Limb (tissue), 2 donors: ENCODE data around the gene VCL.
"Not testable (repeated sequence)": the region's sequence is repeated elsewhere in the genome, so short reads cannot be mapped to it uniquely, and the experiment has no call there.

ENCODE experiments used
- DNase-seq, 2 donors: peaks; one replicate each; pipeline ENCODE4 v3.0.0-alpha.2; 2016; ENCODE audit errors: extremely low spot score in 2 of 2

Gene VCL

DNA sequence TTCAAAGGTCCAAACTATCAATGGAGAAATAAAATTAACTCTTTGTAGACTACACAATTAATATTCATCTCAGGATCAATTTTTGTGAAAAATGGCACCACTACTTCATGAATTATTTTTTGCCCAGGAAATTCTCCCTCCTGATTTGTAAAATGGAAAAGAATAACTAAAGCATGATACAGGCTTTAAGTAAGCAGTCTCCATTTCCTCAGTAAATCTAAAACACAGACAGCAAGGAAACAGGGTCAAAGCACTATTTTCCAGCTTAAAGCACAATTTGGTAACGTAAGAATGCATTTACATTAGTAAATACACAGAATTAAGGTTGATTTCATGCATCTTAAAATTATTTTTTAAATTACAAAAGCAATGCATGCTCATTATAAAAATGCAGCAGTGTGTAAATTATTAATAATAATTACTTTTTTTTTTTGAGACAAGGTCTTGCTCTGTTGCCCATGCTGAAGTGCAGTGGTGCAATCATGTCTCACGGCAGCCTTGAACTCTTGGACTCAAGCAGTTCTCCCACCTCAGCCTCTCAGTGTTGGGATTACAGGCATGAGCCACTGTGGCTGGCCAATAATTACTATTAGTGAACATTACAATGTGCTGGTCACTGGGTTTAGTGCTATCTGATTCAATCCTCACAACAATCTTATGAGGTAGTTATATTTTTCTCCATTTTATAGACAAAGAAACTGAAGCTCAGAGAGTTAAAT is 26.1 kb upstream of the VCL start:
- no peak for DNase-seq

DNA sequence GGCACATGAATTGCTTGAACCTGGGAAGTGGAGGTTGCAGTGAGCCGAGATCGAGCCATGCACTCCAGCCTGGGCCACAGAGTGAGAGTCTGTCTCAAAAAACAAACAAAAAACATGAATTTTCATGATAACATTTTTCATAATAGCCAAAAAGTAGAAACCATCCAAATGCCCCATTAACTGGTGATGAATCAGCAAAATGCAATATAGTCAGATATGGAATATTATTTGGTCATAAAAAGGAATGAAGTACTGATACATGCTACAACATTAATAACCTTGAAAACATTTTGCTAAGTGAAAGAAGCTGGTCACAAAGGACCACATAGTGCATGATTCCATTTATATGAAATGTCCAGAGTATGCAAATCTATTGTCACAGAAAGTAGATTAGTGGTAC is 24.5 kb upstream of the VCL start:
- no peak for DNase-seq

DNA sequence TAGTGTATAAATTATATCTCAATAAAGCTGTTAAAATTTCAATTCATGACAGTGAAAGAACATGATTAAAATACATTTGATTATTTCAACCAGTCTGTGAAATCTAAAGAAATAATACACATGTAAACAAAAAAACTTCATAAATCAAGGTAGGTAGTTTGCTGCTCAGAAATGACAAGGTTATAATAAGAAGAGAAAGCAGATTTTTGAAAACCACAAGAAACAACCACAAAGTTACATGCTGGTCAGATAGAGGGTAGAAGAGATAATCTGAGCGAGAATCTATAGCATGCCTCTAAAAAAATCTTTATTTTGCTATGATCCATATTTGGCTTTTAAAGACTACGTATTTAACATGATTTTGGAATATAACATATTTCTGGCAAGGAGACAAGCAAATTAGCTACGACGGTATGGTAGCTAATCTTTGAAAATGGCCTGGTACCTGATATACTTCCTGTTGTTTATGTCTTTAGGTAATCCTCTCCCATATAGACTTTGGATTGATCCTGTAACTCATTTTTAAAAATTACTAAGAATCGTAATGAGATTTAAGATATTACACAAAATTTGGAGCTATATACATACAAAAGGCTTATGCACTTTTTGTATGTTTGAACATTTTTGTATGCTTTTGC is 23.5 kb upstream of the VCL start:
- no peak for DNase-seq

DNA sequence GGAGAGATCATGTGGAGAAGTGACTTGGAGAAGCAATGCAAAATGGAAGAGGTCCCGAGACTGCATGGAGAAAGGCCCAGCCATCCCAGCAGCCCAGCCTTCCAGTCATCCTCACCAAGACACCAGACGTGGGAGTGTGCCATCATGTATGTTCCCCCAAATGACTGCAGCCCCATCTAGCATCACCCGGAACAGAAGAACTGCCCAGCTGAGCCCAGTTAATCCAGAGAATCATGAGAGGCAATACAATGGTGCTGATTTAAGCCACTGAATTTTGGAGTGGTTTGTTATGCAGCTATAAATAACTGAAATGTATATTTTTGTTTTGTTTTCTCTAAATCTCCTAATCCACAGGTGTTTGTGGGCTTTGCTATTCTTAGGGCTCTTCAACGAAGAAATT is 22.5 kb upstream of the VCL start:
- no peak for DNase-seq

DNA sequence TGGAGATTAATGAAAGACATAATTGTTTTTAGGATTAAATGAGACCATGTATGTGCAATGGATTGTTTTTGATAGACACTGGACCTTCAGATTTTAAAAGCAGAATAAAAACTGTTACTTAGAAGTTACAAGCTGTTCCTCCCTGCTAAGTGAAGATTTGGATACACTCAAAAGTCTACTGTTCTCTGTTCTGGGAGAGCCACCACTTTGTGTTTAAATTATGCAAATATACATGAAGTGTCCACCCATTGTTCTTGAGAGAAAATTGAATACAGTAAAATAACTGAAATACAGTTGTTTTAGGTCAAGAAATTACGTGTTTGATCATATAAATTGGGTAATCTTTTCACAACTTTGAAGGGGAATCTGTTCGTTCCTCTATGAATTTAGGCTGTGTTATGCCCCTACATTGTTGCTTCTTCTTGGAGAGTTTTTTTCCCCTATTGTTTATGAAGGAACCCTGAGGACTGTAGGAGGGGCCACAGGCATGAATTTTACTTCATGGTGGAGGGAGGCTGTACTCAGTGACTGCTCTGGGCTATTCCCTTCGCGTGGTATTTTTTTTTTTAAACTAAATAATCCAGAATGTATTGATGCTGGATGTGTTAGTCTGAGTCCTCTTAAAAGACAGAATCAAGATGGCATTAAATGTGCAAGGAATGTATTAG is 18.6 kb upstream of the VCL start:
- DNase-seq: no peak

DNA sequence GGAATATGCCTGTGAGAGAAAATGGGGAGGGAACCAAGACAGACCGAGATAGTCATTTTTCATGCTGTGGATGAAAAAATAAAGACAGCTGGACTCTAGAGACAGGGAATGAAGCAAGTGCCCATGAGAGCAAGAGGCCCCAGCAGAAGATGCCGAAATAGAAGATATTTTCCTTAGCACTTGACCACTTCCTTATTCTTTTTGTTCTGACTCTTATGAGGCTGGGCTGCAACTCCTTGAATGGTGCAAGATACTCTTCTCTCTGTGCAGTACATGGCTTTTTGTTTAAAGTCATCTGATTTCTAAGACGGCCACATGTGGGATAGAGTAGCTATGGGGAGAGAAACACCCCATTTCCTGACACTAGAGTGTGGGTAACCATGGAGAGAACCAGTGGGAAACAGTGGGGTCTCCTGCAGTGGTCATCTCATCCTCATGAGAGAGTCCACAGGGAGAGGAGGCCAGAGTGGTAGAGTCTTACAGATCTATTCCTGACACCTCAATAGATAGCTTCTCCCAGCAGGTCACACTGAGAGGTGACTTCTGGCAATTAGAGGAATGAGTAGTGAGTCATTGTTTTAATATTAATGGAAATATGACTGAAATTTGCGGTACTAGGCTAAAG is 18.0 kb upstream of the VCL start:
- no peak for DNase-seq

DNA sequence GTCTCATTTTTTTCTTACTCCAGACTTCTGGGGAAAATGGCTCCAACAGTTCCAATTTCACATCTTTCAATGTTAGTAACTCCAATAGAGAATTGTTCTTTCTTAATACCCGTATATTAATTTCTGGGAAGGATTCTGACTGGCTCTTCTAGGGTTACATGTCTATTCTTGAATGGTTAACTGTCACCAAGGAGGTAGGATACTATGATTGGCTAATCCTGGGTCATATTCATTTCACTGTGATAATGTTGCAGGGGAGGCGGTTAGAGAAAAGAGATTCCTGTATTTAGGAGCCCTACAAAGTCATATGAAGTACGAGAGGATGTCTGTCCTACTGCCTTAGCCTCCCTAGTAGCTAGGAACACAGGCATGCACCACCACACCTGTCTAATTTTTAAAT is 16.1 kb upstream of the VCL start:
- no peak for DNase-seq

DNA sequence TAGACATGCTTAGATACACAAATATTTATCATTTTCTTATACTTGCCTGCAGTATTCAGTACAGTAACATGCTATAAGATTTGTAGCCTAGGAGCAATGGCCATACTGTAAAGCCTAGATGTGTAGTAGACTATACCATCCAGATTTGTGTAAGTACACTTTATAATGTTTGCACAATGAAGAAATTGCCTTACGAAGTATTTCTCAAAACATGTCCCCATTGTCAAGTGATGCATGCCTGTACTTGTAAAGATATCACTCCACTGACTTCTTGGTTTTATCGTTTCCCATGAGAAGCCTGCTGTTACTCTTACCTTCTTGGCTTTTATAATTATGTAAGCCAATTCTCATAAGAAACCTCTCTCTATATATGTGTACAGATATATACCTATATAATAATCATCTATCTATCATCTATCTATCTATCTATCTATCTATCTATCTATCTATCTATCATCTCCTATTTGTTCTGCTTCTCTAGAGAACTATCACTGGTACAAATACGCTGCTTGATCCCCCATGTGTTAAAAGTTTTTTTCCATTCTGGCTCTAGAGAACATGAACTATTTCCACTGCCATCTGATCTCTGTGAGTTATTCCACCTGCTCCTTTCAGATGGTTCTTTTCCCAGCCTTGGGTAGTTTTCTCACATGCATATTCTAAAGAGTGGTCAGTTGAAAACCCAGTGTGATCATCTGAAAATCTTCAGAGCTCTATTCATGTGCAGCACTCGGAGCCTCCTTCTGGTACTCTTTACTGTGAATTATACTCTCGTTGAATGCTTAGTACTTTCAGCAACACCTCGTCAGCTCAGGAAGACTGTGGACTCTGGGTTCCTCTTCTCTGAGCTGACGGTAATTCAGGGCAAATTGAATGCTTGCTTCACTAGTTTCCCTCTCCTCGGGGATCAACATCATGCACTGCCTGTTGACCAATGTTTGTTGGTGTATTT is 14.5 kb upstream of the VCL start:
- DNase-seq: no peak

DNA sequence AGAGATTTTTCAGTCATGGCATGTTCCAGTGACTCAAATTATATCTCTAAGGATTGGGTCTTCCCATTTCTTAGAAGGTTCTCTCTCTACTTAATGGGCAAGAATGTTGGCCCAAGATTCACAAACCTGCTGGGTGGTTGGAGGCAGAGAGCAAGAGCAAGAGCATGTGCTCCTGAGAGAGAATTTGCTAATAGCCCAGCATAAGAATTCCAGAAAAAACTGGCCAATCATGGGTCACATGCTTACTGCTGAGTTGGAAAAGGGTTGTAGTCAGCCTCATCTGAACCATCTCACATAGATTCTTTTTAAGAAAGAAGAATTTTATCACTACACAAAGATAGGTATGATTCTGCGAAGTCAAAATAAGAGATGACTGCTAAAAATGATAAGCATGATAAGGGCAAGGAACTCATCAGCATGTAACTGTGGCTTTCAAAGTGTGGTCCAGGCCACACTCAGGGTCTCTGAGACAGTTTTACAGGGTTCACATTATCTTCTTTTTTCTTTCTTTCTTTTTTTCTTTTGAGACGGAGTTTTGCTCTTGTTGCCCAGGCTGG is 8.2 kb upstream of the VCL start:
- DNase-seq: no peak

DNA sequence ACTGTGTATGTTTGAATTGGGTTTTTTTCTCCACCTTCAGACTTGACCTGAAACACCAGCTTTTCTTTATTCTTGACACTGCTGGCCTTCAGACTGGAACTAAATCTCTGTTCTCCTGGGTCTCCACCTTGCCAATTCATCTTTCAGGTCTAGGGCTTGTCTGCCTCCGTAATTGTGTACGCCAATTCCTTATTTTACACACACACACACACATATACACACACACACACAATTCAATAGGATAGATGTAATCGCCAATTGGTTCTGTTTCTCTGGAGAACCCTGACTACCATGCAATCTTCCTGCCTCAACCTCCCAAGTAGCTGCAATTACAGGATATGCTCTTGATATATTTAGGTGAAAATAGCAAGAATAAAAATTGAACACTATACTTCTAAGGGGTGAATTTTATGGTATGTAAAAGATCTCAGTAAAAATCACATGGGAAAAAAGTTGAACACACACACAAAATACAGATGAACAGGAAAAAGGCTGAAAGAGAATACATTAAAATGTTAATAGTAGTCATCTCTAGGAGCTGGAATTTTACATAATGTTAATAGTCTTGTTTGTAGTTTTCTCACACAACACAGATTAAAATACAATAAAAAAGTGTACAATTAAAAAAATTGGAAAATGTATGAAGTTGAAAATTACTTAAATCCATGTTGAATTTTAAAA is 6.6 kb upstream of the VCL start:
- DNase-seq: no peak

DNA sequence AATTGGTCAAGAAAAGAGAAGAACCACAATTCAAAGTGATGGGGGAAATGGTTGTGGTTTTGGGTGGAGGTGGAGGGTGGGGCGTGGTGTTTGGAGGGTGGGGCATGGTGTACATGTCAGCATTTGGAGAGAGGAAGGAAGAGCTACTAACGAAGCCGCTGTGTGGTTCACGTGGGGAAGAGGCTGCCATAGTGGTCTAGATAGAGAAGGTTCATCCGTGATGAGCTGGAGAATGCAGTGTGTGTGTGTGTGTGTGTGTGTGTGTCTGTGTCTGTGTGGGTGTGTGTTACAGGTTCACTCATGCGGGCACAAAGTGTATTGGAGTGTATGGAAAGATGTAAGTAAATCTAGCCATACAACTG is 6.1 kb upstream of the VCL start:
- no peak for DNase-seq

DNA sequence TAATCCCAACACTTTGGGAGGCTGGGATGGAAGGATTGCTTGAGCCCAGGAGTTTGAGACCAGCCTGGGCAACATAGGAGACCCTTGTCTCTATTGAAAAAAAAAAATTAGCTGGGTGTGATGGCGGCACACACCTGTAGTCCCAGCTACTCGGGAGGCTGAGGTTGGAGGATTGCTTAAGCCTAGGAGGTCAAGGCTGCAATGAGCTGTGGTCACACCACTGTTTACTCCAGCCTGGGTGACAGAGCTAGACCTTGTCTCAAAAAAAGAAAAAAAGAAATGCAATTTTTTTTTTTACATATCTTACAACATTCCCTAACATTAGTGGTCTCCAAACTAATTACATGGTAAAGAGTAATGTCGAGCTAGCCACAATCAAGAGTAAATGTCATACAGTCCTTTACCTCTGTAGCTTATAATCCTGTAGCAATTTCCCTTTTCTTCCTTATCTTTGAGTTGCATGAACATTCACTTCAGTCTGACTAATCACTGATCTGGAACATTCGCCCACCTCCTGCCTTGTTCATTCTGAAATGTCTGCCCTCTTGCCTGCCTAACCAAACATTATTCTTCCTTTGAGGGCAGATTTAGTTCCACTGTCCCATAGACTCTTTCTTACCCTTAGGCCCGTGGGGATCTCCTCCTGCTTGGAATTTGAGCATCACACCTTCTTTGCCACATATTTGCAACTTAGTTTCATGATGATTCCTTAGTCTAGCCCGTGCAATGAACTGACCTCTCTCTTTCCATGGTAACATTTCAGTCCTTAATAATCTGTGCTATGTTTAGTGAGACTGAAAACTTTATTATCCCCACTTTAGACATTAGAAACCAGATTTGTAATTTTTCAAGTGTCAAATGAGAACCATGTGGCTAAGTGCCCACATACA is 4.8 kb upstream of the VCL start:
- DNase-seq: no peak

DNA sequence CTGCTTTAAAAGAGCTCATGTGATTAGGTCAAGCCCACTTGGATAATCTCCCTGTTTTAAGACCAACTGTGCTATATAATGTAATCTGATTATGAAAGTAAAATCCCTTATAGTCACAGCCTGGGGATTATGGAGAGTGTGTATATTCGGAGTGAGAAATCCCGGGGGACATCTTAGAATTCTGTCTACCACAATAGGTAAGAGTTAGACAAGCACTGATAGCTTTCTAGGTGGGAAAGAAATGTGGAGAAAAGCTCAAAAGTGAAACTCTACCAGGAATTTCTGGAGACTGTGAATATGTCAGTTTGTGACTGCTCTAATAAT is 2.9 kb upstream of the VCL start:
- no peak for DNase-seq

DNA sequence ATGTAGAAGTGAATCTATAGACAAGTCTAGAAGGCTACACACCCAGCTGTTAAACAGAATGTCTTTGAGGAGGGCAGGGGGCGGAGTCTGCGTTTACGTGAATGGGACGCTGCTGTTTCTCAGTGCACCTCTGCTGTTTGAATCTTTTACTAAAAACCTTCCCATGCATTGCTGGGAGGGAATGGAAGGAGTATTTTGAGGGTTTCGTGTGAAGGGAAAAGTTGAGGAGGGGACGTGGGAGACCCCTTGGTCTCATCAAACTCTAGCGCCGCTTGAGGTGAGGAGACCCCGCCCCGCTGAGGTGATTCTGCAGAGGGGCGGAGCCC is 492 bp upstream of the VCL start:
- DNase-seq: no peak

DNA sequence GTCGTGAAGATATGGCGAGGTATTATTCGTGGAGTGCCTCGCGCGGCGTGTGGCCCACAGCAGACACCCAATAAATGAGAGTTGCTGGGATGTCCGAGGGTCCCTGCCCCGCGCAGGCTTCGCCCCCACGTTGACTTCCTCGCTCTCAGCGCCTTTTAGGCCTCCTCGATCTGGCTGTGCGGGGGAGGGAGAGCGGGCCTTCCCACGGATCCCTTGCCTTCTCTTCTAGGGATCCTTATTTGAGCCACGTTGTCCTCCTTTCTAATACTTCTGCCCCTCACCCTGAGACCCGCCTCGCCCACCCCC is 660 bp downstream of the VCL start:
- no peak for DNase-seq

DNA sequence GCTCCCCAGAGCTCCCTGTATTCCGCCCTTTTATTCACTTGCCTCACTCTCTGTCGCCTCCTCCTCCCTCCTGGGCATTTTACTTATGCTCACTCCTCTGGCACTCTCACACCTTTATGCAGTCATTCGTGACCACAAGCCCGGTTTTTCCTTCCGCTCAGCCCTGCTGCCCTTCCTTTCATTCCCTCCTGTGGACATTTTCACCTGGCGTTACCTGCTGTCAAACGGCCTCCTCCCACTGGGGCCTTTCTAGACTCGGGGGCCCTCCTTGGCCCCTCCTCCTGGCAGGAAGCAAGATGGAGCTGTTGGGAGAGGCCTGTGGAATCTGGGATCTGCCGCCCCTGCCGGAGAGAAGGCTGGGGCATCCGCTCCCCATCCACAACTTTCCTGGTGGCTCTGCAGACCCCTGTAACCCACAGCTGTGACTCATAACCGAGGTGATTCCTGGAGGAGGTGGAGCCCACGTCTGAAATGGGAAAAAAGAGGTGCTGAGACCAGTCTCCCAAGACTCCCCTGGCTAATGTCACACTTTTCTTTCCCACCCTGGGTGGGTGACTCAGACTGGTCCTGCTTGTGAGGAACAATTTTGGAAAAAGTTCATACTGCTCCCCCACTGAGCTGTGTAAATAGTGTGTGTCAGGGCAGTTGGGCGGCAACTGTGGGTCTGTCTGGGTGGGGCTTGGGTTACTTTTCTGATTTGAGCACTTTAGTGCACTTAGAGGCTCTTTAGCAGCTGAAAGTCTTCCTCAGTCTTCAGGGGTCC is 1.2 kb downstream of the VCL start:
- DNase-seq: peak; percentile 69 to 80

DNA sequence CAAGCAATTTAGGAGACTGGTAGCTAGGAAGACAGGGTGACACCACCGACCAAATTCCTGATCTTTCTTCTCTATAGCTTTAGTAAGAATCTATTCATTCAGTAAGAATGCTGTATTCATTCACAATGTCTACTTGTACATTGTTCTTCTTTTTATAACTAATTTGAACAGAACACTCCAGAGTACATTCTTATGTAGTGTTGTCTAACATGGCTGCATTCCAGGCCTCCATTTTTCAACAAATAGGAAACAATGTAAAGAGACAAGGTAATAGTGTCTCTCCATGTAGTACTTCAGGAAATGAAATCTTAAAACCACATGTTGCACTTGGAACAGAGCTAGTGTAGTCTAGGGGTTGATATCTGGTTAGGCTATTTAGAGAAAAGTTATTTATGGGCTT is 1.8 kb downstream of the VCL start:
- peak in 1 of 2 donors; percentile 67 for DNase-seq

DNA sequence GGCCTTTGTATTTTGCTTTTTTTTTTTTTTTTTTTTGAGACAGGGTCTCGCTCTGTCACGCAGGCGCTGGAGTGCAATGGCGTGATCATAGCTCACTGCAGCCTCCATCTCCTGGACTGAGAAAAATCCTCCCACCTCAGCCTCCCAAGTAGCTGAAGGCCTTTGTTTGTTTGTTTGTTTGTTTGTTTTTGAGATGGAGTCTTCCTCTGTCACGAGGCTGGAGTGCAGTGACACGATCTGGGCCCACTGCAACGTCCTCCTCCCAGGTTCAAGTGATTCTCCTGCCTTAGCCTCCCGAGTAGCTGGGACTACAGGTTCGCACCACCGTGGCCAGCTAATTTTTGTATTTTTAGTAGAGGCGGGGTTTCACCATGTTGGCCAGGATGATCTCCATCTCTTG is 2.3 kb downstream of the VCL start:
- not testable (repeated sequence) for DNase-seq
